CD4-positive, alpha-beta T cell treated with Interferon gamma for 1 hour (primary cell): ENCODE results near the gene AKAP14.
"Not testable (repeated sequence)": the region's sequence is repeated elsewhere in the genome, so short reads cannot be mapped to it uniquely, and the experiment has no call there.

ENCODE experiments used
- DNase-seq: peaks from one replicate; pipeline ENCODE4 v3.0.0-alpha.2; 2020

AKAP14 gene

DNA sequence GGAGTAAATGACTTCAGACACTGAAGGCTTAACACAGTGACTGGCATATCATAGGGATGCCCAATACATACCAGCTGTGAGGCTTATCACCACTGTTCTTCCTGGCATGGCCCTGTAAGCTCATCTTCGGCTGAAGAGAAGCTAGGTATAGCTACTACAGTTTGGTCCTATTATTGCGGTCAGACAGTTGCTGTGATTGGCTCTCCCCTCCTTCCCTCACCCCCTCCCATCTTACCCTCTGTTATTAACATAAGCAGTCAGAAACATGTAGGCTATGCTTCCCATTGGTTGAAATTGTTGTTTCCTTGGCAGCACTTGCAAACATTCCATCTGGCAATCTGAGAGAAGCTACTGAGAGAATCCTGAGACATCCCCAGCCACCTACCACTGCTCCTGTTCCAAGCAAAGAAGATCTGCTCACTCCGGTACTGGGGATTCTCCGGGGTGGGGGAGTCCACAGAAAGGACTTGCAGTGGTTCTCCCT, at the start of gene AKAP14:
AKAP14 (plus strand) TSS at position 51 of the 484 bp plus-strand sequence. CDS start 7,331 bp downstream, outside the sequence.
- no peak for DNase-seq

DNA sequence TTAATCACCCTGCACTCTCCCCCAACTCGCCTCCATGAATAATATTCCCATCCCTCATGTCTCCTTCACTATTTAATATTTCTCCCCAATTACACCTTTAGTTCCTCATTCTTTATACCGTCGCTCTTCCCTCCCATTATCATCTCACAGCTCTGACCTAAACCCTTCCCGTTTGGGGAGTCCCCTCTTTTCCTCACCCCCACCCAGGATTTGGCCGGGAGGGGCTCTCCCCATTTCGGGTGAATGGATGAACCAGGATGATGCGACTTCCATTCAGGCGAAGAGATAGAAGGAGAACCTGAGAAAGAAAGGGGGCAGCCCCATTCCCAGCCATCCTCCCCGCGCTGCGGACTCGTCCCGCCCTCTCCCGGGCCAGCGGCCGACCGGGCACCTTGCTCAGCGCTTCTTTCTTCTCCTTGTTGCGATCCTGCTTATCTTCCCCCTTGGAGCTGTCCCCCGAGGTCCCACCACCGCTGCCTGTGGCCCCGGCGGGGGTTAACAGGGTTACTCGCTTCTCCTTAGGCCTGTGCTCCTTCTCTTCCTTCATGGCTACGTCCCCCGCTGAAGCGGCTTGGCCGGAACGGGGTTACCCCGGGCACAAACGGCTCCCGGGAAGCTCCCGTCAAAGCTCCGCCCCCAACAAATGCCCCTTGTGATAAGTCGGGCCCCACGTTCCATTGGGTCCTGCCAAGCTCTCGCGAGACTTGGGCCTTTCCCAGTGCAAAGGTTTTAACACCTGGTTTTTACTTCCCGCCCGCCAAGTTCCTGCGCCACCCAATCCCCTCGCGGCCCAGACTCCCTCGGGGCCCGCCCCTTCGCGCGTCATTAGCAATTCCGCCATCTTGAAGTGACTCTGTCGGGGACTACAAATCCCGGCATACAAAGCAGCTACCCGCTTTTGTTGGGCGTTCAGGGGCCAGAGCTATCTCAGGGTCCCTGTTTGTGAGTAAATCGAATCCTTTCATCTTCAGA, 43.0 kb upstream of the AKAP14 start, which contains the start of gene UPF3B:
UPF3B (minus strand) TSS at position 582 of the 972 bp plus-strand sequence; CDS start at position 547, 35 bp downstream.
- DNase-seq, result peak; percentile 97

DNA sequence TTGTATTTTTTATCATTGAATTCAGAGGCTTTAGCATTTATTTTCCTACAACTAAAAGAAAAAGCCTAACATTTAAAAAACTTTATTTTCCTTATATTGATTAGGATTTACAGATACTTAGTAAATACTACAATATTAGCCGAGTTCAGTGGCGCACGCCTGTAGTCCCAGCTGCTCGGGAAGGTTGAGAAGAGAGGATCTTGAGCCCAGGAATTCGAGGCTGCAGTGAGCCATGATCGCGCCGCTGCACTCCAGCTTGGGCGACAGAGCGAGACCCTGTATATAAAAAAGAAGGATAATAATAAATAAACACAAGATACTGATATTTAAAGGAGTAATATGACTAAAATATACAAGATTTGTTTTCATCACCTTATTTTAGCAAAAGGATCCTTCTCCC, 42.2 kb upstream of the AKAP14 start:
- DNase-seq, result no peak

DNA sequence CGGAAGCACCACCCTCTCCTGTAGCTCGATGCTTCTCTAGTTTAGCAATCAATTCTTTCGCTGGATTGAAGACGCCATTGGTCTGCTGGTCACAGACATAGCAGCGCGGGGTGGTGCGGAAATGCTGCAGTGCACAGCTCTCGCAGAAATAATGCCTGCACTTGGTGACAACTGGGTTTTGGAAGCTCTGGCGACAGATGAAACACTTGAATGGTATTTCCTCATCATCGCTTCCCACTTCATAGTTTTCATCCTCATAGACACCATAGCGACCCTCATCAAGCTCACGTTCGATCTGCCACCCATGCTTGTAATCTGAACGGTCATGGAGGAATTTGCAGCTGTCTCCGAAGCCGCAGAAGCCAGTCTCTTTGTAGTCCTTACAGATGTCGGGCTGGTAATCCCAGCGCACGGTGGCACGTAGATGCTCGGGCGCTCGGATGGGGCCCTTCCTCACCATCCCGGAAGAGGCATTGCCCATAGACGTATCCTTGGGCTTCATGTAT, 25.0 kb upstream of the AKAP14 start:
- peak; percentile 4 for DNase-seq

- DNase-seq, result peak; percentile 32
Measured at GRCh38 chrX:119871245-119871598, 24.5 kb upstream of the AKAP14 start.

GRCh38 chrX:119871599-119872395, 23.9 kb upstream of the AKAP14 start, which contains the start of the genes NDUFA1 and RNF113A:
Gene NDUFA1, plus strand, starts transcription at chrX:119871832. Its CDS starts 80 bp downstream, at chrX:119871912.
Gene RNF113A, minus strand, starts transcription at chrX:119871733. Its CDS starts 120 bp downstream, at chrX:119871613.
- DNase-seq, result peak; percentile 88

- DNase-seq, result no peak
Measured at GRCh38 chrX:119878740-119879139, 17.0 kb upstream of the AKAP14 start.

GRCh38 chrX:119880076-119880475, 15.6 kb upstream of the AKAP14 start:
- DNase-seq, result no peak

DNA sequence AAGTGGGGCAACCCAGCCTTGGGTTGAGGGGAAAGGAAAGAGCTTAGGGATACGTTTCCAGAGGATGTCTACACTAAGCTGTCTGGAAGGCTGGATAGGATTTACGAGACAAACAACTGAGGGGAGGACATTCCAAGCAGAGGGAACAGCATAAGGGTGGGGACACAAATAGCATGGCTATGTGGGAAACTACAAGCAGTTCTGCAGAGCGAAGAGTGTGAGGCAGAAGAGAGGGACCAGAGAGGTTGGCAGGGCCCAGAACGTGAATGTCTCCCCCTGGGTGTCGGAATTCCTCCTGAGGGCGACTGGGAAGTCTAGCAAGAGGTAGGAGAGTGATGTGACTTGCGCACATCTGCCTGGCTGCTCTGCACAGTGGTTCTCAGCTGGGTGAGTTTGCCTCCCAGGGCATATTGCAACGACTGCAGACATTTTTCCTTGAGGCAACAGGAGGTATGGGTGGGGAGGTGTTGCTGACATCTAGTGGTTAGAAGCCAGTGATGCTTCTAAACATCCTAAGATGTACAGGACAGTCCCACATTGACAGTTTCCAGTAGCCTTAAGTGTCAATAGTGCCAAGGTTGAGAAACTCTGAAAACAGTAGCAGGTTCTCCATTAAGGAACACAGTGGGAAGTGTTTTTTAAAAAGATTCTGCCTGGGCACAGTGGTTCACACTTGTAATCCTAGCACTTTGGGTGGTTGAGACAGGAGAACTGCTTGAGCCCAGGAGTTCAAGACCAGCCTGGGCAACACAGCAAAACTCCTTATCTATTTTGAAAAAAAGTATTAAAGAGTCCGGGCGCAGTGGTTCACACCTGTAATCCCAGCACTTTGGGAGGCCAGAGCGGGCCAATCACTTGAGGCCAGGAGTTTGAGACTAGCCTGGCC, 14.9 kb upstream of the AKAP14 start:
- DNase-seq, result peak; percentile 16

DNA sequence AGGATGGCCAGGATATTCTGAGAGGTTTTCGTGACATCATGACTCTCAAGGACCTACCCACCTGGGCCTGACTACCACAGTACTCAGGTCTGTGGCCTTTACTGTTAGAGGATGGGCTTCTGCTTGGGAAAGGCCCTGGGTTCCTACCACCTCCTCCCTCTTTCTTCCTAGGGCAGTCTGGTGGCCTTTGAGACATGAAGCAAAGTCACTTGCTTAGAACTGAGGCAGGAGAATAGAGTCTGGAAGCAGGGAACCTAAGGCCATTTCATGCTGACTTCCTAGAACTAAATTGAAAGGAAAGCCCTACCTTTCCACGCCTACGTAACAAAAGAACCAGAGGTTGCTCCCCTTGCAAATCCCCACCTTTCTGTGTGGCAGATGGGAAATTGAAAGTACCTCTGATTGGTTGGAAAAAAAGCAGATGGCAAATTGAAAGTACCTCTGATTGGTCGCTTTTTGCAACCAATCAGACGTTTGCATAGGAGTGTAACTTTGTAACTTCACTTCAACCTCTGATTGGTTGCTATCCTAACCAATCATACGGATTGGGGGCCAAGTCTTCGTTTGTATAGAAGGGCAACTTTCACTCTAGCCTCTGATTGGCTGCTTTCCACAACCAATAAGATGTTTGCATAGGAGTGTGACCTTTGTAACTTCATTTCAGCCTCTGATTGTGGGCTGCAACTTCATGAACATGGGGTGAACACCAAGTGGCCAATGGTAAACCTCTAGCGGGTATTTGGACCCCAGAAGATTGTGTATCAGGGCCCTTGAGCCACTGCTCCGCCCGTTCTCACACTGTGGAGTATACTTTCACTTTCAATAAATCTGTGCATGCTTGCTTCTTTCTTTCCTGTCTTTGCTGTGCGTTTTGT, 9.9 kb upstream of the AKAP14 start:
- peak; percentile 4 for DNase-seq

GRCh38 chrX:119887721-119888425, 7.8 kb upstream of the AKAP14 start:
- peak; percentile 56 for DNase-seq

DNA sequence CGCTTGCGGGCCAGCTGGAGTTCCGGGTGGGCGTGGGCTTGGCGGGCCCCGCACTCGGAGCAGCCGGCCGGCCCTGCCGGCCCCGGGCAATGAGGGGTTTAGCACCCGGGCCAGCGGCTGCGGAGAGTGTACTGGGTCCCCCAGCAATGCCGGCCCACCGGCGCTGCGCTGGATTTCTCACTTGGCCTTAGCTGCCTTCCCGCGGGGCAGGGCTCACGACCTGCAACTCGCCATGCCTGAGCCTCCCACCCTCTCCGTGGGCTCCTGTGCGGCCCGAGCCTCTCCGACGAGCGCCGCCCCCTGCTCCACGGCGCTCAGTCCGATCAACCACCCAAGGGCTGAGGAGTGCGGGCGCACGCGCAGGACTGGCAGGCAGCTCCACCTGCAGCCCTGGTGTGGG, 5.1 kb upstream of the AKAP14 start:
- DNase-seq, result not testable (repeated sequence)

- DNase-seq, result not testable (repeated sequence)
Measured at GRCh38 chrX:119891961-119892692, 3.6 kb upstream of the AKAP14 start.

- peak; percentile 16 for DNase-seq
Measured at GRCh38 chrX:119899125-119899524, 3.4 kb downstream of the AKAP14 start.

GRCh38 chrX:119900976-119901375, 5.3 kb downstream of the AKAP14 start:
- DNase-seq, result no peak

GRCh38 chrX:119916310-119916709, 20.6 kb downstream of the AKAP14 start:
- no peak for DNase-seq

- no peak for DNase-seq
Measured at GRCh38 chrX:119917877-119918276, 22.2 kb downstream of the AKAP14 start.

- no peak for DNase-seq
Measured at GRCh38 chrX:119919835-119920585, 24.3 kb downstream of the AKAP14 start.

DNA sequence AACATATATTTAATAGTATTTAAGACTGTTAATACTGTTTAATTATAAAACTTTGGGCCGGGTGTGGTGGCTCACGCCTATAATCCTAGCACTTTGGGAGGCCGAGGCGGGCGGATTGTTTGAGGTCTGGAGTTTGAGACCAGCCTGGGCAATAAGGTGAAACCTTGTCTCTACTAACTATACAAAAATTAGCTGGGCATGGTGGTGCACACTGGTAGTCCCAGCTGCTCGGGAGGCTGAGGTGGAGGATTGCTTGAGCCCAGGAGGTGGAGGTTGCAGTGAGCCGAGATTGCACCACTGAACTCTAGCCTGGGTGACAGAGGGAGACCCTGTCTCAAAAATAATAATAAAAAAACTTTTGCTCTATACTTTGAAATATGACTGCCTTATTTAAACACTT, 26.7 kb downstream of the AKAP14 start:
- DNase-seq, result not testable (repeated sequence)
